ENCODE measurements around the gene ADO. TPM values are rescaled to one million over a fixed set of nuclear protein-coding genes. Genes with fewer than 3 reads are reported as not detected.

The ADO gene
- total and polyA plus RNA-seq, 9 of the 15 experiments (the other 6 are each of a cell fraction or from before 2014, with no cell fraction given): 3.0 to 20.0 (median 16.1) TPM

DNA sequence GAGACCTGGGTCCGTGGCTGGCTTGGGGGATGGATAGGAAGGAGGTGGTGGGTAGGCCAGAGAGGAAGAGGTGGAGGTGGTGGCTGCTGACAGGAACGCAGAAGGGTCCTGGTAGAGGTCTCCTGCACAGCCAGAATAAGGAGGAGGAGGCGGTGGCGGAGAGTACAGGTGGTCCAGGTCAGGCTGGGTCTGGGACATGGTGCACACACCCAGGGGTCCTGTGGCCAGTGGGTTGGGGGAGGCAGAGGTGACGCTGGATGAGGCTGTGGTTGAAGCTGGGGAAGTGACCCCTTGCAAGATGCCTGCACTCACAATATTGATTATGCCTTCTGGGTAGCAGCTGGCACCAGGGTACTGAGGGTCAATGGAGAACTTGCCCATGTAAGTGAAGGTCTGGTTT lies 9.5 kb downstream of the ADO start (continued):
- TF ChIP-seq SREBF2 (CRISPR knock-in tag; IDR thresholded peaks at IDR 0.05) (no peak), SAFB (IDR thresholded peaks at IDR 0.05; ENCODE audit: borderline replicate concordance, low read depth, low read length) (no peak), ZFP1 (CRISPR knock-in tag; IDR thresholded peaks at IDR 0.05) (no peak)

GRCh38 chr10:62814756-62815380 lies 10.3 kb downstream of the ADO start:
- ATAC-seq: no peak
- no peaks in the 10 kb centered on the region for H3K9me3 ChIP-seq (replicated peaks; ENCODE audit: control insufficient read depth, insufficient read depth, low read depth, low read length)
- POLR2A ChIA-PET: interaction anchor here (0.9 kb wide), 1 partner anchor 14 kb away, joined by 3 read pairs; no protein-coding TSS in a partner anchor
- no peak overlapping the region for H3K4me2 ChIP-seq (ENCODE audit: insufficient read depth, low read length)
- H3K27ac ChIP-seq (ENCODE audit: extremely low read depth, low read depth, low read length): no peak overlapping the region
- peaks cover 17 to 53% of the 10 kb centered on the region in 2 experiments; a peak in 4 of 5 replicates for H3K27me3 ChIP-seq (ENCODE audit: control insufficient read depth in 2 of 2, insufficient read depth in 2 of 2, low read length in 2 of 2)
- no peak overlapping the region for H2AFZ ChIP-seq (ENCODE audit: low read depth, low read length)
- TF ChIP-seq, protein P1, sequence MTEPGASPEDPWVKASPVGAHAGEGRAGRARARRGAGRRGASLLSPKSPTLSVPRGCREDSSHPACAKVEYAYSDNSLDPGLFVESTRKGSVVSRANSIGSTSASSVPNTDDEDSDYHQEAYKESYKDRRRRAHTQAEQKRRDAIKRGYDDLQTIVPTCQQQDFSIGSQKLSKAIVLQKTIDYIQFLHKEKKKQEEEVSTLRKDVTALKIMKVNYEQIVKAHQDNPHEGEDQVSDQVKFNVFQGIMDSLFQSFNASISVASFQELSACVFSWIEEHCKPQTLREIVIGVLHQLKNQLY (CRISPR knock-in tag; conservative IDR thresholded peaks at IDR 0.05): no peak
- no peak for TF ChIP-seq CTCF (IDR thresholded peaks at IDR 0.05 in 2 of 3, conservative IDR thresholded peaks at IDR 0.05 in 1 of 3; ENCODE audit: insufficient read depth in 2 of 3, low read depth in 1 of 3, low read length in 3 of 3)
- TF ChIP-seq EGR1 (conservative IDR thresholded peaks at IDR 0.05): peak; percentile 67
- no peak for TF ChIP-seq ZNF778 (CRISPR knock-in tag; IDR thresholded peaks at IDR 0.05)
- no peak for TF ChIP-seq ATF4 (CRISPR knock-in tag; IDR thresholded peaks at IDR 0.05)
- TF ChIP-seq RBFOX2 (IDR thresholded peaks at IDR 0.05; ENCODE audit: low read depth, low read length): peak; percentile 21; the same call in 1 of the 2 replicates
- TF ChIP-seq, protein P2, sequence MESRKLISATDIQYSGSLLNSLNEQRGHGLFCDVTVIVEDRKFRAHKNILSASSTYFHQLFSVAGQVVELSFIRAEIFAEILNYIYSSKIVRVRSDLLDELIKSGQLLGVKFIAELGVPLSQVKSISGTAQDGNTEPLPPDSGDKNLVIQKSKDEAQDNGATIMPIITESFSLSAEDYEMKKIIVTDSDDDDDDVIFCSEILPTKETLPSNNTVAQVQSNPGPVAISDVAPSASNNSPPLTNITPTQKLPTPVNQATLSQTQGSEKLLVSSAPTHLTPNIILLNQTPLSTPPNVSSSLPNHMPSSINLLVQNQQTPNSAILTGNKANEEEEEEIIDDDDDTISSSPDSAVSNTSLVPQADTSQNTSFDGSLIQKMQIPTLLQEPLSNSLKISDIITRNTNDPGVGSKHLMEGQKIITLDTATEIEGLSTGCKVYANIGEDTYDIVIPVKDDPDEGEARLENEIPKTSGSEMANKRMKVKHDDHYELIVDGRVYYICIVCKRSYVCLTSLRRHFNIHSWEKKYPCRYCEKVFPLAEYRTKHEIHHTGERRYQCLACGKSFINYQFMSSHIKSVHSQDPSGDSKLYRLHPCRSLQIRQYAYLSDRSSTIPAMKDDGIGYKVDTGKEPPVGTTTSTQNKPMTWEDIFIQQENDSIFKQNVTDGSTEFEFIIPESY (CRISPR knock-in tag; IDR thresholded peaks at IDR 0.05): peak; percentile 36; the same call in 1 of the 2 replicates
- TF ChIP-seq PYGO2 (tag; IDR thresholded peaks at IDR 0.05): no peak
- no peak overlapping the region for H3K9ac ChIP-seq (ENCODE audit: insufficient read depth in 1 of 2, low read depth in 2 of 2, low read length in 2 of 2)
- CTCF ChIA-PET (ENCODE audit: low intra/inter-chr PET ratio): no interaction called here
- H3K4me3 ChIP-seq: no peak overlapping the region
- no peaks in the 10 kb centered on the region for H3K9me1 ChIP-seq (ENCODE audit: control insufficient read depth, insufficient read depth, low read length)
- peaks cover 7 to 50% of the 10 kb centered on the region in 2 experiments; a peak in 3 of 5 replicates for H3K4me1 ChIP-seq (replicated peaks in 1 of 2; ENCODE audit: control insufficient read depth in 2 of 2, insufficient read depth in 2 of 2, low read length in 2 of 2)
- no peaks in the 10 kb centered on the region for H4K20me1 ChIP-seq (replicated peaks; ENCODE audit: control insufficient read depth, insufficient read depth, low read length)
- no peak for FAIRE-seq
- intact Hi-C loops (cut with micrococcal nuclease): loop anchor here (5.0 kb wide), 3 partner anchors 203 to 378 kb away; no protein-coding TSS in a partner anchor
- H3K79me2 ChIP-seq (ENCODE audit: control insufficient read depth, insufficient read depth, low read length): no peaks in the 10 kb centered on the region
- no peak for DNase-seq (ENCODE audit: extremely low read depth in 1 of 4, low spot score in 3 of 4)
- no TSS peak for BruUV-seq (replicated peaks)
- WGBS (ENCODE audit: insufficient coverage, low coverage, missing lambda C conversion rate): 22% methylated on average over 35 of the region's 54 CpGs
- in situ Hi-C loops (cut with MboI): no loop called here
- H3K36me3 ChIP-seq (ENCODE audit: control insufficient read depth, insufficient read depth, low read length): no peaks in the 10 kb centered on the region

Data from K562 (cell line).